Thoracic aorta (tissue), 2 donors: ENCODE results near the gene ARHGAP18. TPM values are rescaled to one million over a fixed set of nuclear protein-coding genes. Genes with fewer than 3 reads are reported as not detected.

Experiments used
- ATAC-seq: fragments of 150-250 bp; one replicate; pipeline ENCODE4 v1.8.0; 2017; ENCODE audit warnings: low read depth; ENCODE audit not compliant: insufficient number of reproducible peaks, low FRiP score
- DNase-seq: peaks from one replicate; pipeline ENCODE4 v3.0.0-alpha.2; 2020; ENCODE audit warnings: low spot score
- H3K27ac ChIP-seq, 2 donors: fragments of 200-600 bp; sonication (generic); 1 replicate in 1 of 2; 2 replicates in 1 of 2; pipeline ENCODE4 v1.5.1; 2016; ENCODE audit warnings: mild to moderate bottlenecking in 2 of 2, moderate library complexity in 2 of 2
- H3K27me3 ChIP-seq: fragments of 200-600 bp; sonication (generic); replicated peaks from 2 replicates; pipeline ENCODE4 v1.6.0; 2016; ENCODE audit warnings: mild to moderate bottlenecking; ENCODE audit not compliant: insufficient read depth
- H3K36me3 ChIP-seq: fragments of 200-600 bp; sonication (generic); one replicate; pipeline ENCODE4 v1.5.1; 2016
- H3K4me1 ChIP-seq, 2 donors: fragments of 200-600 bp; sonication (generic); 1 replicate in 1 of 2; 2 replicates in 1 of 2; pipeline versions ENCODE4 v1.5.1 to v1.6.0; 2016; ENCODE audit warnings: low read depth in 2 of 2, mild to moderate bottlenecking in 1 of 2; ENCODE audit not compliant: control insufficient read depth in 1 of 2
- H3K4me3 ChIP-seq: fragments of 200-600 bp; sonication (generic); 2 replicates; pipeline ENCODE4 v1.5.1; 2016; ENCODE audit warnings: mild to moderate bottlenecking
- H3K9me3 ChIP-seq: fragments of 200-600 bp; sonication (generic); 2 replicates; pipeline ENCODE4 v1.5.1; 2016
- CTCF ChIP-seq: fragments of 200-600 bp; sonication (generic); IDR thresholded peaks from one replicate; pipeline ENCODE4 v1.5.1; 2019; ENCODE audit warnings: antibody characterized with exemption
- total RNA-seq, 2 donors: library from RNA; depleted of rRNA; stranded (reverse); fragments of >200 nt; gene quantifications; one replicate each; pipeline versions ENCODE4 v1.1.0 to v1.2.3, GENCODE V29; 2016

The ARHGAP18 gene
- total RNA-seq, 2 donors from 2014 or later, result 24.8 to 37.0 TPM

DNA sequence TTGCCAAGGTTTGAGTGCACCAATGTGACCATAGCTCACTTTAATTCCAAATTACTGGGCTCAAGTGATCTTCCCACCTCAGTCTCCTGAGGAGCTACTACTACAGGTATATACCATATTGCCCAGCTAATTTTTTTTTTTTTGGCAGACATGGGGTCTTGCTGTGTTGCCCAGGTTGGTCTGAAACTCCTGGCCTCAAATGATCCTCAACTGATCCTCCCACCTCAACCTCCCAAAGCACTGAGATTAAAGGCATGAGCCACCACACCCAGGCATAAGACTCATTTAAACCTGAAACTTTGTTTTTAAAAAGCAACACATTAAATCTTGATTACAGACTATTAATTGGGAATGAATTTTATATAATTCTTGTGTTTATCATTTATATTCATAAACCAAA lies 67.7 kb downstream of the ARHGAP18 start:
- no peak for ATAC-seq
- TF ChIP-seq CTCF, result no peak

DNA sequence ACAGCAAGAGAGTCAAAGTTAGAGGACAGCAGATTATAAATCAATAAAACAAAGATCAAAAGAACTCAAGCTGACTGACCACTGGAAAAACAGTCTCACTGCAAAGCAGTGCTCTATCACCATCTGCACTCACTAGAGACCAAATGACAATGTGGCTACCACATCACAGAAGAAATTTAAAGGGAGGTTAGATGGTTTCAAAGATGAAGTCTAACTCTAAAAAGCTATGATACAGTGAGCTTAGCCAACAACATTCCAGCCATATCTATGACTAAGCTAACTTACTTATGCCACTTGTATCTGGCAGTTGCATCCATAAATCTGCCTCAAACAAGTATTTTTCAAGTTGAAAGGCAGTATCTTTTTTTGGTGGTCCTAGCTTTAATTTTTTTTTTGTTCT lies 68.6 kb downstream of the ARHGAP18 start:
- Histone ChIP-seq H3K4me1 (peaks cover 14 to 19% of the 10 kb centered on the region in 2 donors), H3K36me3 (no peaks in the 10 kb centered on the region), H3K4me3 (no peak overlapping the region), H3K27me3 (no peaks in the 10 kb centered on the region), H3K9me3 (no peaks in the 10 kb centered on the region), H3K27ac (no peak overlapping the region)
- no peak for ATAC-seq
- DNase-seq, result no peak
- no peak for TF ChIP-seq CTCF

More for the DNA sequence above, 67.7 kb downstream of the ARHGAP18 start:
- DNase-seq, result no peak
- Histone ChIP-seq H3K36me3 (no peaks in the 10 kb centered on the region), H3K27me3 (no peaks in the 10 kb centered on the region), H3K9me3 (no peaks in the 10 kb centered on the region), H3K4me3 (no peak overlapping the region), H3K4me1 (peaks cover 14 to 19% of the 10 kb centered on the region in 2 donors), H3K27ac (no peak overlapping the region)

- Histone ChIP-seq H3K36me3 (no peaks in the 10 kb centered on the region), H3K27me3 (no peaks in the 10 kb centered on the region), H3K27ac (no peak overlapping the region), H3K9me3 (no peaks in the 10 kb centered on the region), H3K4me1 (peaks cover 0 to 10% of the 10 kb centered on the region in 2 donors), H3K4me3 (no peak overlapping the region)
- ATAC-seq, result no peak
- DNase-seq, result no peak
- no peak for TF ChIP-seq CTCF
Observed at GRCh38 chr6:129638686-129639085, 71.3 kb downstream of the ARHGAP18 start.

DNA sequence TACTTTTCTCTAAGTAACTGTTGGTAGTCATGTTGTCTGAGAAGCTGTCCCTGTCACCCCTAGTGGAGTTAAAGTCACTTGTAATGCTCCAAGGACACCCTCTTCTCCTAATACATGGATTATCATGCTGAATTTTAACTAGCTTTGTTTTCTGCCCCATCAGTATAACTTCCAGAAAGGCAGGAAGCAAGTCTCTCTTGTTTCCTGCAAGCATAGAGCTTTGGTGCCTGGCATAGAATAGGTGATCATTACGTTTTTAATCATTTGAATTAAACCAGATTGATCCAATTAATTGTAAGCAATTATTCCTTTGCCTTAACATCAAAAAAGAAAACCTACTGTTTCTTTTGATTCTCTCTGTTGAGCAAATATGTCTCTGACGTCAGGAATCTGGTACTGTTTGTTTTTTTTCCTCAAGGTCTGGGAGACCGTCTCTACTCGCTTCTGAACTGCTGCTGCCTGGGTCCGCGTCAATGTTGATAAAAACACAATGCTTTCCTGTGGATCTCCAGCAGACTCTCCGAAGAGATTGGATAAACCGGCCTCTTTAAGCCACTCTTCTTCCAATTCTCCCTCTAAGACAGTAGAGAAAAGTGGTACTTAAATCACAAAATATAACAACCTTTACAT lies 71.8 kb downstream of the ARHGAP18 start:
- Histone ChIP-seq H3K4me1 (peaks cover 0 to 10% of the 10 kb centered on the region in 2 donors), H3K9me3 (no peaks in the 10 kb centered on the region), H3K4me3 (no peak overlapping the region), H3K27me3 (no peaks in the 10 kb centered on the region), H3K27ac (no peak overlapping the region), H3K36me3 (no peaks in the 10 kb centered on the region)
- DNase-seq (no peak), ATAC-seq (no peak)
- no peak for TF ChIP-seq CTCF

DNA sequence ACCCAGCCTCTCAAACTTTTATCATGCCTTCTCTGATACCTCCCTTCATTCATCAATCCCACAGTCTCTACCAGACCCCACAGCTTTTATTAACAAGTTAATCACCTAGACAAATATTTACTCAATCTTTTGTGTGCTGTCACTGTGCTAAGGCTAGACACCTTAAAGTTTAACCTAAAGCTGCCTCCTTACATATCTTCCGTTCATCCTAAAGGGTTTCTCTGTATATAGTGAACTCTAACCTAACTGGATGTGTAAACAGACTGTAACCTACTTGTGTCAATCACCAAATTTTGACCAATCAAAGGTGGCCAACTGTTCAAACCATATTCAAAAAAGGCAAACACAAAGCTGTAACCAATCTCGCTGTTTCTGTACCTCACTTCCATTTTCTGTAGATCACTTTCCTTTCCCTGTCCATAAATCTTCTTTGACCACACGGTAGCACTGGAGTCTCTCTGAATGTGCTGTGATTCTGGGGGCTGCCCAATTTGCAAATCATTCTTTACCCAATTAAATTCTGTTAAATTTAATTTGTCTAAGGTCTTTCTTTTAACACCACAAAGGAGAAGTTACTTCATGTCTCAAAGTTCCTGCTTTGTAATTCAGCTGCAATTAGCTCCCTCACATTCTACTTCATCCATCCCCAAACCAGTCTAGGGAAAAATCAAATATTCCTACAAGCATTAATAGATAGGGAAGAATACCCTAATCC lies 72.5 kb downstream of the ARHGAP18 start:
- H3K4me1 ChIP-seq, result peaks cover 0 to 10% of the 10 kb centered on the region in 2 donors
- no peaks in the 10 kb centered on the region for H3K9me3 ChIP-seq
- no peak for ATAC-seq
- TF ChIP-seq CTCF, result no peak
- no peaks in the 10 kb centered on the region for H3K27me3 ChIP-seq
- H3K4me3 ChIP-seq, result no peak overlapping the region
- H3K36me3 ChIP-seq, result no peaks in the 10 kb centered on the region
- H3K27ac ChIP-seq, result no peak overlapping the region
- DNase-seq, result no peak
